Measurements from ENCODE around the gene ATR. TPM values are rescaled to one million over a fixed set of nuclear protein-coding genes. Genes with fewer than 3 reads are reported as not detected.
"Not testable (repeated sequence)": the region's sequence is repeated elsewhere in the genome, so short reads cannot be mapped to it uniquely, and the experiment has no call there.

Gene ATR
- total RNA-seq, 3 donors from 2014 or later: 25.5 to 27.9 (median 25.7) TPM

DNA sequence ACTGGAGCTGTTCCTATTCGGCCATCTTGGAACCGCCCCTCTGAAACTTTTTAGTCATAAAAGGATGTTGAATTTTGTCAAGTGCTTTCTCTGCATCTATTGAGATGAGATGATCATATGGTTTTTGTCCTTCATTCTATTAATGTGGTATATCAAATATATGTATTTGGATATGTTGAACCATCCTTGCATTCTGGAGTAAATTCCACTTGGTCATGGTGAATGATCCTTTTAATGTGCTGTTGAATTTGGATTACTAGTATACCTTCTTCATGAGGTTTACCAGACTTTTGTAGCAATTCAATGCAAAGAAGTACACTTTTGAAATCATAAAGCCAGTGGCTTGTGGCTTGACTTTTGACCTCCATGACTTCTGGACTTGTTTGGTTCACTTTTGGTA is 97.3 kb downstream of the ATR start:
- Mint-ChIP-seq H3K9me3 (peaks cover 6% of the 10 kb centered on the region), H3K4me1 (ENCODE audit: low read depth) (no peaks in the 10 kb centered on the region), H3K27me3 (ENCODE audit: low read depth) (no peaks in the 10 kb centered on the region), H3K4me3 (no peak overlapping the region), H3K36me3 (ENCODE audit: insufficient read depth) (peaks cover 43% of the 10 kb centered on the region)
- no peak for DNase-seq
- no peak for ATAC-seq

DNA sequence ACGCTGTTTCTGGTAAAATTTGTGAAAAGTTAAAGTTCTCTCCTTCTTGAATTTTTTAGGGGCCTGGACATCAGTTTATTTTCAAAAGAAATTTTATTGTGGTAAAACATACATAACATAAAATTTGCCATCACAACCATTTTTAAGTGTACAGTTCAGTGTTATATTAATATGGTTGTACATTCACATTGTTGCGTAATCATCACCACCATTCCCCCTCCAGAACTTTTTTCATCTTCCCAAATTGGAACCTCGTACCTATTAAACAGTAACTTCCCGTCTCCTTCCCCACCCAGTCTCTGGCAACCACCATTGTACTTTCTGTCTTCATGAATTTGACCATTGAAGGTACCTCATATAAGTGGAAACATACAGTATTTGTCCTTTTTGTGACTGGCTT is 107.7 kb downstream of the ATR start:
- DNase-seq: no peak

DNA sequence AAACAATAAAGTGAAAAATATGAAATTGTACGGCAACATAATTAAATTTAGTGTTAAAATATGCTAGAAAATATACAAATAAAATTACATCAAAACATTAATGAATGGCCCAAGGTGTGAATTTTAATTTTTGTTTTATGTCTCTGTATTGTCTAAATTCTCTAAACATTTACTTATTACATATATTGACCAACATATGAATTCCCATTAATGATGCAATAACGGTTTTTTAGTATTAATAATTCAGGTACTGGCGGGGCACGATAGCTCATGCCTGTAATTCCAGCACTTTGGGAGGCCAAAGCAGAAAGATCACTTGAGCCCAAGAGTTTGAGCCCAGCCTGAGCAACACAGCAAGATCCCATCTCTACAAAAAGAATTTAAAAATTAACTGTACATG is 110.1 kb downstream of the ATR start:
- ATAC-seq: no peak
- no peaks in the 10 kb centered on the region for H3K9me3 Mint-ChIP-seq
- H3K4me1 Mint-ChIP-seq (ENCODE audit: low read depth): no peaks in the 10 kb centered on the region
- no peaks in the 10 kb centered on the region for H3K27me3 Mint-ChIP-seq (ENCODE audit: low read depth)
- H3K4me3 Mint-ChIP-seq: no peak overlapping the region
- DNase-seq: no peak
- H3K36me3 Mint-ChIP-seq (ENCODE audit: insufficient read depth): peaks cover 14% of the 10 kb centered on the region

More for the DNA sequence above, 107.7 kb downstream of the ATR start:
- H3K36me3 Mint-ChIP-seq (ENCODE audit: insufficient read depth): peaks cover 9% of the 10 kb centered on the region
- no peak overlapping the region for H3K4me3 Mint-ChIP-seq
- no peaks in the 10 kb centered on the region for H3K27me3 Mint-ChIP-seq (ENCODE audit: low read depth)
- H3K9me3 Mint-ChIP-seq: no peaks in the 10 kb centered on the region
- H3K4me1 Mint-ChIP-seq (ENCODE audit: low read depth): no peaks in the 10 kb centered on the region
- ATAC-seq: no peak

DNA sequence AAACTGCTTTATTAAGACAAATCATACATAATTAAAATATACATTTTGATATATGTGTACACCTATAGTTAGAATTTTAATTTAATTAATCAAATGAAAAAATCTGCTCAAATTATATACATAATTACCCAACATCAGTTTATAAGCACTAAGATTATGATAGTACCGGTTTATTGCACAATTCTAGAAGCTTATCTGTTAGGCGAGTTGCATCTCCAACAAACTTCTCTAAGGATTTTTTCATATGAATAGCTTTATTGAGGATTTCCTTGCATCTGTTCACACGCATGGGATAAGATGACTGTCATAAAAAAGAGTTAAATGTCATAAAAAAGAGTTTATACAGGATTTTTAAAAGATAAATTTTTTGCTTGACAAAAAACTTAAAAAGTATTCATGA is 110.8 kb downstream of the ATR start:
- DNase-seq (no peak), ATAC-seq (no peak)
- H3K4me3 Mint-ChIP-seq: no peak overlapping the region
- peaks cover 14% of the 10 kb centered on the region for H3K36me3 Mint-ChIP-seq (ENCODE audit: insufficient read depth)
- H3K4me1 Mint-ChIP-seq (ENCODE audit: low read depth): no peaks in the 10 kb centered on the region
- no peaks in the 10 kb centered on the region for H3K9me3 Mint-ChIP-seq
- H3K27me3 Mint-ChIP-seq (ENCODE audit: low read depth): no peaks in the 10 kb centered on the region

DNA sequence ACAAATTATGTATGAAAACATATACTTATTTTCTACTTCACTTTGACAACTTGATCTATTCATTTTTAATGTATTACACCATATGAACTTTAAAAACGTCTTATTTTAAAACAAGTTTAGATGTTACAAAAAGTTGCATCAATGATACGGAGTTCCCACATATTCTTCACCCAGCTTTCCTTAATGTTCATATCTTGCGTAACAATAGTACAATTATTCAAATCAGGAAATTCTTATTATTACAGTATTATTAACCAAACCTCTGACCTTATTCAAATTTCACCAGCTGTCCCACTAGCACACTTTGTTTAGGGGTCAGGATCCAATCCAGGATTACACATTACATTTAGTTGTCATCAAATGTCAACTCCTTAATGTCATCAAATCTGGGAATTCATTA is 117.8 kb downstream of the ATR start:
- H3K36me3 Mint-ChIP-seq (ENCODE audit: insufficient read depth): peaks cover 27% of the 10 kb centered on the region
- no peaks in the 10 kb centered on the region for H3K9me3 Mint-ChIP-seq
- no peak for DNase-seq
- H3K4me1 Mint-ChIP-seq (ENCODE audit: low read depth): no peaks in the 10 kb centered on the region
- no peaks in the 10 kb centered on the region for H3K27me3 Mint-ChIP-seq (ENCODE audit: low read depth)
- no peak for ATAC-seq
- no peak overlapping the region for H3K4me3 Mint-ChIP-seq

DNA sequence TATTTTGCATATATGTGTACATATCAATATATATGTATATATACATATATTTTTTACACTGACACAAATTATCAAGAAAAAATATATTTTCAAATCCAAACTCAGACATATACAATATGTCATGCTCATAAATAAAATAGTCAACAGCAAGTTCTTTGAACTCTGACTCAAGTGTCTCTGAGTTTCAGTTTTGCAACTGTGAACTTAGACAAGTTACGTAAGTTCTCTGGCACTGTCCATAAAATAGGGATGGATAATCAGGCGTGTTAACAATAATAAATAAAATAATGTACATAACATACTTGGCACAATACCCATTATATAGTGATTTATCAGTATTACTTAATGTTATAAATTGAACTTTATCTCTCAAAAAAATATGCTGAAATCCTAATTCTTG is 118.6 kb downstream of the ATR start:
- Mint-ChIP-seq H3K36me3 (ENCODE audit: insufficient read depth) (peaks cover 22% of the 10 kb centered on the region), H3K4me3 (no peak overlapping the region), H3K27me3 (ENCODE audit: low read depth) (no peaks in the 10 kb centered on the region), H3K9me3 (no peaks in the 10 kb centered on the region), H3K4me1 (ENCODE audit: low read depth) (no peaks in the 10 kb centered on the region)
- DNase-seq (no peak), ATAC-seq (no peak)

DNA sequence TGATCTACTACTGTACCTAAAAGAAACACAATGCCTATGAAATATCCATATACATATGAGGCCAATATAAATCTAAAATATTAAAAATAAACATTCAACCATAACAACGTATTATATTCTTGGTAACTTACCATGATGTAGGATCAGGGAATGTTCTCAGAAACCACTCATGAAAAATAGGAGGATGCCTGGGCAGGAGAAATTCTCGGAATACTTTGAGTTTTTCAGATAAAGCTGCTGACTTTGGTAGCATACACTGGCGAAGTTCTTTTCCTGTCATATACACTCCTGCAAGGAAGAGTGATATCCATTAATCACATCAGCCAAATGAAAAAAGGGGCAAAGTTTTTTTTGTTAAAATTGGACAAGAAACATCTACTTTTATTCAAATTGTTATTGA is 119.4 kb downstream of the ATR start:
- Mint-ChIP-seq H3K27me3 (ENCODE audit: low read depth) (no peaks in the 10 kb centered on the region), H3K36me3 (ENCODE audit: insufficient read depth) (peaks cover 22% of the 10 kb centered on the region), H3K4me3 (no peak overlapping the region), H3K4me1 (ENCODE audit: low read depth) (no peaks in the 10 kb centered on the region), H3K9me3 (no peaks in the 10 kb centered on the region)
- DNase-seq (no peak), ATAC-seq (no peak)

DNA sequence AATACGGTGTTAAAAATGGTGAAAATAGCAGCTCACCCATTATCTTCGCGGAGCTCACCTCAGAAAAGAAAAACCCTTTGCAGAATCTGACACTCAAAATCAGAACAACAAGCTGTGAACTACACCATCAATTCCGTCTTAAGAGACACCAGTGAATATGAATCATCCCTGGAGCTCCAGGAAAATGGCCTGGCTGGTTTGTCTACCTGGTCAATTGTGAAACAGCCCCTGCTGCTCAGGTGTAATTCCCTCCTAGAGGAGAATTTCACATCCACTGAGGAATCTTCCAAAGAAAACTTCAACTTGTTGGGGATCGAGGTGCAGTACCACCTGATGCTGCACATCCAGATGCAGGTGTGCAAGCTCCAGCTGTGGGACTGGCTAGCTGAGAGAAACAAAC is 127.7 kb downstream of the ATR start:
- Mint-ChIP-seq H3K36me3 (ENCODE audit: insufficient read depth) (peaks cover 21% of the 10 kb centered on the region), H3K4me1 (ENCODE audit: low read depth) (peaks cover 20% of the 10 kb centered on the region), H3K27me3 (ENCODE audit: low read depth) (no peaks in the 10 kb centered on the region), H3K9me3 (no peaks in the 10 kb centered on the region), H3K4me3 (no peak overlapping the region)
- DNase-seq: no peak
- ATAC-seq: no peak

DNA sequence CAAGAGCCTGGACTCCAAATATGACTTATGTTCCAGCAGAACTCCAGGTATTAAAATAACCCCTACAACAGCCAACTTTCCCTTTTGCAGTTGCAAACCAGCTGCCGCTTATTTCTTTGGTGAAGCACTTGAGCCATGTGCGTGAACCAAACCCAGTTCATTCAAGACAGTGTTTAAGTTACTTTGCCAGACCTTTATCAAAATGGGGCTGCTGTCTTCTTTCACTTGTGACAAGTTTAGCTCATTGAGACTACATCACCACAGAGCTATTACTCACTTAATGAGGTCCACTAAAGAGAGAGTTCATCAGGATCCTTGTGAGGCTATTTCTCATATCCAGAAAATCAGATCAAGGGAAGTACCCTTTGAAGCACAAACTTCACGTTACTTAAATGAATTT is 128.3 kb downstream of the ATR start:
- Mint-ChIP-seq H3K4me1 (ENCODE audit: low read depth) (peaks cover 27% of the 10 kb centered on the region), H3K9me3 (no peaks in the 10 kb centered on the region), H3K36me3 (ENCODE audit: insufficient read depth) (peaks cover 23% of the 10 kb centered on the region), H3K4me3 (no peak overlapping the region), H3K27me3 (ENCODE audit: low read depth) (no peaks in the 10 kb centered on the region)
- DNase-seq (no peak), ATAC-seq (no peak)

DNA sequence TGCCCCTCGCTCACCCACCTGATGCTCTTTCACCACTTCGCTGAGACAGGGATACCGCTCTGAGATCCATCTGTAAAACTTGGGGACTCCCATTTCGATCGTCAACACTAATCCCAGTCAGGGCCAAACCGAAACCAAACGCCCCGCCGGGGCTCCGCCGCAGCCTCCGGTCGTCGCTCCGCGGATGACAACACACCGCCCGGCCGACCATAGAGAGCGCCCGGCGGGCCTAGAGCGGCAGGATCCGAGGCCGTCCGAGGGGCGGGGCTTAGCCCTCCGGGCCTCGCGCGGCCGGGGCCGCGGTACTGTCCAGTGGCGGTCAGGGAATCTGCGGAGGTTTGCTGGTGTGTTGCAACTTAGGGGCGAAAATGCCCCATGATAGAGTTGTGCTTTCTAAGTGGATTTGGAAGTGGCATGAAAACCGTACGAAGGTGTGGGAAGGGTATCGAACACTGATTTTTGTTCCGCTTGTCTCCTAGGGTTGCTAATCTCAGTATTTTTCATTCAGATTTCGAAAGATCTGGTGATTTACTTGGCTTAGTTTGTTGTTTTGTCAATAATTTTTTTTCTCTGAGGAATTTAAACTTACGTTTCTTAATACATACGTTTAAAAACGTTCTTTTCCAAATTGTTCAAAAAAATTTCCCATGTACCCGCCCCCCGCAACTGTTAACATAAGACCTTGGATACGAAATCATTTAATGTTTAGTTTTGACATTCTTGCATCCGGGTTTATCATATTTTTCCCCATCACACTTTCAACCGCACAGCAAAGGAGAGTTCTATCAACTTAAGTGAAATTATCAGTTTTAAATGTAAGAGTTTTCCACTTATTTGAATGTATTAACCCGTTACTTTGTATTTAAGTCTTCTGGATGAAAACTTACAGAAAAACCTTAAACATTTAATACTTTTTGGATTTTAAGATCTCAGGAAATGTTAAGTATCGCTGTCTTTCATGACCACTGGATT is 130.4 kb downstream of the ATR start, which contains the start of gene XRN1:
Gene XRN1 (minus strand): TSS at position 186 of the 972 bp plus-strand sequence. CDS start 93 bp downstream, at position 93.
- peak; percentile 90 for DNase-seq
- peak within 1 kb of the TSS; percentile 100 for H3K4me3 Mint-ChIP-seq
- no peaks in the 10 kb centered on the region for H3K9me3 Mint-ChIP-seq
- H3K4me1 Mint-ChIP-seq (ENCODE audit: low read depth): peaks cover 39% of the 10 kb centered on the region
- peaks cover 21% of the 10 kb centered on the region for H3K36me3 Mint-ChIP-seq (ENCODE audit: insufficient read depth)
- ATAC-seq: peak; percentile 93 to 95
- no peaks in the 10 kb centered on the region for H3K27me3 Mint-ChIP-seq (ENCODE audit: low read depth)

DNA sequence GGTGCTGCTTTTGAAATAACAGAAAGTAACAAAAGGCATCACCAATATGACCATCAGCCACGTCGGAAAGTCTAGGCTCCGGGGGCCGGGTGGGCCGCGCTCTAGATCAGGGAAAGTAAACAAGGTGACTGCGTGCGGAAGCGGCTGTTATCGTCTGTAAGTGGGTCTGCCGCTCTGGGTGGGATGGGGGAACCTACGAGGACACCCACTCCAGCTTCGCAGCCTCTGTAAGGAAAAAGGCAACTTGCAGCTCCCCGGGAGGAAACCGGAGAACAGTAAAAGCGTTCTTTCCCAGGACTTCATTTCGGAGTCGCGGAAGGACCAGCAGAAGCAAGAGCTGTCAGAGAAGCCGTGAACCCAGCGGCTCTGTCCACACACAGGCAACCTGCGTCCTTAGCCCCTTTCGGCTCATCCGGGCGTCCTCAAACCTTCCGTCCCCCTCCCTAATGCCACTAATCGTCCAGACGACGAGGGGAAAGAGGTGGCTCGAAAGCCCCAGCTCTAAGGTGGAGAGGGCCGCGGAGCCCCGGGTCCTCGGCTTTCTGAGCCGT is 131.2 kb downstream of the ATR start:
- Mint-ChIP-seq H3K9me3 (no peaks in the 10 kb centered on the region), H3K4me1 (ENCODE audit: low read depth) (peaks cover 42% of the 10 kb centered on the region), H3K4me3 (peak overlapping the region; percentile 100), H3K27me3 (ENCODE audit: low read depth) (no peaks in the 10 kb centered on the region), H3K36me3 (ENCODE audit: insufficient read depth) (peaks cover 20% of the 10 kb centered on the region)
- DNase-seq: peak; percentile 20
- ATAC-seq: peak; percentile 29 to 36

DNA sequence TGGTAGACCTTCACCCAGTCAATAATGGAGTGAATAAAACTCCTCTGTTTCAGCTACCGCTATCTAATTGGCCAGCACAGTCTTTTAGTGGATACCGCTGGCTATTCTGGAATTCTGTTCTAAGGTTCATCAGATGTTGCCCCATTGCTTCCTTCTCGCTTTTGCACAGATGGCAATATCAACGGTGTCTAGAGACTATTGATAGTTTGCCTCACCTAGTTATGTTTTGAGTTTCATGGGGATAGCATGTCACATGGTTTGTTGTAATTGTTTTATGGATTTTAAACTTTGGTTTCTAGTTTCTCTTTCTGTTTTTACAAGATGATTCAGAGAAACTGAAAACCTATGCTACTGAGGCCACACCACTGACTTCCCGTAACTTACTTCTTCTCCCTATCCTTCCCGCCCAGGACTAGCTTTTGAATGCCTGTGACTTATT is 132.7 kb downstream of the ATR start:
- Mint-ChIP-seq H3K4me3 (peak overlapping the region; percentile 100), H3K9me3 (no peaks in the 10 kb centered on the region), H3K27me3 (ENCODE audit: low read depth) (no peaks in the 10 kb centered on the region), H3K4me1 (ENCODE audit: low read depth) (peaks cover 55% of the 10 kb centered on the region), H3K36me3 (ENCODE audit: insufficient read depth) (peaks cover 15% of the 10 kb centered on the region)
- DNase-seq: no peak
- peak; percentile 51 to 57 for ATAC-seq

DNA sequence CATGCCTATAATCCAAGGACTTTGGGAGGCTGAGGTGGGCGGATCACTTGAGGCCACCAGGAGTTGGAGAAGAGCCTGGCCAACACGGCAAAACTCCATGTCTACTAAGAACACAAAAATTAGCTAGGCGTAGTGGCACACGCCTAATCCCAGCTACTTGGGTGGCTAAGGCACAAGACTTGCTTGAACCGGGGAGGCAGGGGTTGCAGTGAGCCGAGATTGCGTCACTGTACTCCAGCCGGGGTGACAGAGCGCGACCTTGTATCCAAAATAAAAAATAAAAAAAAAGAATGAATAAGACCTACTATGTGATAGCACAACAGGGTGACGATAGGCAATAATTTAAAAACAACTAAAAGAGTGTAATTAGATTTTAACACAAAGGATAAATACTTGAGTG is 134.2 kb downstream of the ATR start:
- H3K9me3 Mint-ChIP-seq: no peaks in the 10 kb centered on the region
- peaks cover 66% of the 10 kb centered on the region for H3K4me1 Mint-ChIP-seq (ENCODE audit: low read depth)
- H3K27me3 Mint-ChIP-seq (ENCODE audit: low read depth): no peaks in the 10 kb centered on the region
- peaks cover 12% of the 10 kb centered on the region for H3K36me3 Mint-ChIP-seq (ENCODE audit: insufficient read depth)
- ATAC-seq (no peak), DNase-seq (no peak)
- H3K4me3 Mint-ChIP-seq: peak overlapping the region; percentile 13

DNA sequence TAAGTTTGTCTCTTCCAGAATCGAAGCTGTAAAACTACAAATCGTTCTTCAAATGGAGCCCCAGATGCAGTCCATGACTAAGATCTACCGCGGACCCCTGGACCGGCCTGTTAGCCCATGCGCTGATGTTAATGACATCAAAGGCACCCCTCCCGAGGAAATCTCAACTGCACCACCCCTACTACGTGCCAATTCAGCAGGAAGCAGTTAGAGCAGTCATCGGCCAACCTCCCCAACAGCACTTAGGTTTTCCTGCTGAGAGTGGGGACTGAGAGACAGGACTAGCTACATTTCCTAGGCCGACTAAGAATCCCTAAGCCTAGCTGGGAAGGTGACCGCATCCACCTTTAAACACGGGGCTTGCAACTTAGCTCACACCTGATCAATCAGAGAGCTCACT is 135.5 kb downstream of the ATR start:
- not testable (repeated sequence) for H3K4me3 Mint-ChIP-seq; H3K9me3 Mint-ChIP-seq; ATAC-seq; H3K27me3 Mint-ChIP-seq (ENCODE audit: low read depth); DNase-seq
- Mint-ChIP-seq H3K4me1 (ENCODE audit: low read depth) (peaks cover 70% of the 10 kb centered on the region), H3K36me3 (ENCODE audit: insufficient read depth) (peaks cover 17% of the 10 kb centered on the region)
